ENCODE measurements around the gene NASP. TPM values are rescaled to one million over a fixed set of nuclear protein-coding genes. Genes with fewer than 3 reads are reported as not detected.

NASP gene
- total RNA-seq, 1 donor from 2014 or later = 55.9 TPM

GRCh38 chr1:45647248-45648021 is 63.6 kb downstream of the NASP start:
- H3K27ac Mint-ChIP-seq (ENCODE audit: unreplicated experiment) = peak overlapping the region; percentile 31
- H4K20me1 ChIP-seq (ENCODE audit: insufficient read depth, low read length) = peaks cover 39% of the 10 kb centered on the region
- no peak overlapping the region for H3K9ac ChIP-seq (ENCODE audit: low read length)
- H3K4me3 Mint-ChIP-seq (ENCODE audit: unreplicated experiment) = no peak overlapping the region
- peaks cover 2% of the 10 kb centered on the region for H3K36me3 Mint-ChIP-seq (ENCODE audit: low read depth, unreplicated experiment)
- H3K27me3 ChIP-seq (ENCODE audit: insufficient read depth, low read length) = no peaks in the 10 kb centered on the region
- H2AFZ ChIP-seq (ENCODE audit: low read depth, low read length) = no peak overlapping the region
- peaks cover 2% of the 10 kb centered on the region for H3K4me1 Mint-ChIP-seq (ENCODE audit: low read depth, unreplicated experiment)
- no peak for FAIRE-seq
- H3K27ac ChIP-seq (ENCODE audit: low read depth, low read length) = no peak overlapping the region
- H3K9me3 ChIP-seq (ENCODE audit: insufficient read depth, low read depth, low read length) = no peaks in the 10 kb centered on the region
- no peak for DNase-seq (ENCODE audit: low read depth)
- H3K9me3 Mint-ChIP-seq (ENCODE audit: unreplicated experiment) = no peaks in the 10 kb centered on the region
- TF ChIP-seq, protein P1, sequence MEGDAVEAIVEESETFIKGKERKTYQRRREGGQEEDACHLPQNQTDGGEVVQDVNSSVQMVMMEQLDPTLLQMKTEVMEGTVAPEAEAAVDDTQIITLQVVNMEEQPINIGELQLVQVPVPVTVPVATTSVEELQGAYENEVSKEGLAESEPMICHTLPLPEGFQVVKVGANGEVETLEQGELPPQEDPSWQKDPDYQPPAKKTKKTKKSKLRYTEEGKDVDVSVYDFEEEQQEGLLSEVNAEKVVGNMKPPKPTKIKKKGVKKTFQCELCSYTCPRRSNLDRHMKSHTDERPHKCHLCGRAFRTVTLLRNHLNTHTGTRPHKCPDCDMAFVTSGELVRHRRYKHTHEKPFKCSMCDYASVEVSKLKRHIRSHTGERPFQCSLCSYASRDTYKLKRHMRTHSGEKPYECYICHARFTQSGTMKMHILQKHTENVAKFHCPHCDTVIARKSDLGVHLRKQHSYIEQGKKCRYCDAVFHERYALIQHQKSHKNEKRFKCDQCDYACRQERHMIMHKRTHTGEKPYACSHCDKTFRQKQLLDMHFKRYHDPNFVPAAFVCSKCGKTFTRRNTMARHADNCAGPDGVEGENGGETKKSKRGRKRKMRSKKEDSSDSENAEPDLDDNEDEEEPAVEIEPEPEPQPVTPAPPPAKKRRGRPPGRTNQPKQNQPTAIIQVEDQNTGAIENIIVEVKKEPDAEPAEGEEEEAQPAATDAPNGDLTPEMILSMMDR (IDR thresholded peaks at IDR 0.05; ENCODE audit: insufficient read depth, low read depth, low read length) = no peak
- no peak for TF ChIP-seq EZH2 (IDR thresholded peaks at IDR 0.05; ENCODE audit: insufficient read depth, low read length)
- H3K36me3 ChIP-seq (ENCODE audit: insufficient read depth, low read length) = peaks cover 20% of the 10 kb centered on the region
- no peak overlapping the region for H3K4me2 ChIP-seq (ENCODE audit: low read length)
- H3K79me2 ChIP-seq (ENCODE audit: insufficient read depth, low read length) = peaks cover 27% of the 10 kb centered on the region
- H3K27me3 Mint-ChIP-seq (ENCODE audit: low read depth, unreplicated experiment) = no peaks in the 10 kb centered on the region
- no peaks in the 10 kb centered on the region for H3K4me1 ChIP-seq (ENCODE audit: insufficient read depth, low read length)
- no peak overlapping the region for H3K4me3 ChIP-seq (ENCODE audit: insufficient read depth, low read depth, low read length)

GRCh38 chr1:45654540-45655280 is 70.9 kb downstream of the NASP start:
- Histone ChIP-seq H3K4me1 (ENCODE audit: insufficient read depth, low read length) (no peaks in the 10 kb centered on the region), H3K79me2 (ENCODE audit: insufficient read depth, low read length) (peaks cover 13% of the 10 kb centered on the region), H3K9me3 (ENCODE audit: insufficient read depth, low read depth, low read length) (no peaks in the 10 kb centered on the region), H3K9ac (ENCODE audit: low read length) (no peak overlapping the region), H3K36me3 (ENCODE audit: insufficient read depth, low read length) (peaks cover 56% of the 10 kb centered on the region), H4K20me1 (ENCODE audit: insufficient read depth, low read length) (peaks cover 26% of the 10 kb centered on the region), H2AFZ (ENCODE audit: low read depth, low read length) (no peak overlapping the region), H3K27ac (ENCODE audit: low read depth, low read length) (no peak overlapping the region), H3K27me3 (ENCODE audit: insufficient read depth, low read length) (no peaks in the 10 kb centered on the region), H3K4me2 (ENCODE audit: low read length) (no peak overlapping the region), H3K4me3 (ENCODE audit: insufficient read depth, low read depth, low read length) (no peak overlapping the region)
- H3K27me3 Mint-ChIP-seq (ENCODE audit: low read depth, unreplicated experiment) = no peaks in the 10 kb centered on the region
- no peaks in the 10 kb centered on the region for H3K4me1 Mint-ChIP-seq (ENCODE audit: low read depth, unreplicated experiment)
- H3K27ac Mint-ChIP-seq (ENCODE audit: unreplicated experiment) = no peak overlapping the region
- peaks cover 8% of the 10 kb centered on the region for H3K36me3 Mint-ChIP-seq (ENCODE audit: low read depth, unreplicated experiment)
- TF ChIP-seq, protein P1 (IDR thresholded peaks at IDR 0.05; ENCODE audit: insufficient read depth, low read depth, low read length) = no peak
- no peak for TF ChIP-seq EZH2 (IDR thresholded peaks at IDR 0.05; ENCODE audit: insufficient read depth, low read length)
- DNase-seq (ENCODE audit: low read depth) (no peak), FAIRE-seq (no peak)
- H3K9me3 Mint-ChIP-seq (ENCODE audit: unreplicated experiment) = no peaks in the 10 kb centered on the region
- no peak overlapping the region for H3K4me3 Mint-ChIP-seq (ENCODE audit: unreplicated experiment)

All from astrocyte (in vitro differentiated cells and primary cell).